Measurements from ENCODE around the gene IL1RL1. TPM values are rescaled to one million over a fixed set of nuclear protein-coding genes. Genes with fewer than 3 reads are reported as not detected.
A peak's percentile ranks its signal among the peaks of the same experiment; 100 is the strongest.

IL1RL1 gene
- polyA plus RNA-seq, 1 donor: 0.41 TPM

- no peak for DNase-seq
Observed at GRCh38 chr2:102337012-102337411, 25.6 kb downstream of the IL1RL1 start.

DNA sequence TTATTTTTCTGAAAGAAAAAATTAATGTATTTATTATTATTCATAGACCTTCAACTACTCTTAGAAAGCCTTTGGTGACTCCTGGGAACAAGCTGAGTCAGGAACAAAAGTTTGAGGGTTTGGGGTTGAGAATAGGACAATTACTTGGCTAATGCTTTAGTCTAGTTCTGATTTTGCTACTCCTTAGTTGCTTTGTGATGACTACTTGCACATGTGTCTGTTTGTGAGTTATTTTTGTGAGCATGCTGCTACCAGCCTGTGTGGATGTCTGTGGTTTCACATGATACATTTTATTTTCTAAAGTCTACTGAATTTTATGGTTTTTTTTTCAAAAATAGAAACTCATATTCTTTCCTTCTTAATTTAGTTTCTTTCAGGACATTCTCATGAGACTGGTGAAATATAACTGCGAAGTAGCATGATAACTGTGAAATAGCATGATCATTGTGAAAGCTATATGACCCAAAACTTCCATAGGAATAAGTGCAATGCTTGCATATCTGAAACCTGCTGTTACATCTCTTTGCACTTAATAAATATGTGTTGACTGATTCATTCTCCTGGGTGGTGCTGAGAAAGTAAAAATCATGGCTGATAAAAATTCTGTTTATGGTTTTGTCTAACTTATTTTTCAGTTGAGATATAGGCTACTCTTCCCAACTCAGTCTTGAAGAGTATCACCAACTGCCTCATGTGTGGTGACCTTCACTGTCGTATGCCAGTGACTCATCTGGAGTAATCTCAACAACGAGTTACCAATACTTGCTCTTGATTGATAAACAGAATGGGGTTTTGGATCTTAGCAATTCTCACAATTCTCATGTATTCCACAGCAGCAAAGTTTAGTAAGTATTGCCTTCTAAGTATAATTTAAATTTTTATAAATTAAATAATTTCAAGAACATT, 26.4 kb downstream of the IL1RL1 start:
- no peak for DNase-seq

- DNase-seq: no peak
Observed at GRCh38 chr2:102340778-102341177, 29.4 kb downstream of the IL1RL1 start.

DNA sequence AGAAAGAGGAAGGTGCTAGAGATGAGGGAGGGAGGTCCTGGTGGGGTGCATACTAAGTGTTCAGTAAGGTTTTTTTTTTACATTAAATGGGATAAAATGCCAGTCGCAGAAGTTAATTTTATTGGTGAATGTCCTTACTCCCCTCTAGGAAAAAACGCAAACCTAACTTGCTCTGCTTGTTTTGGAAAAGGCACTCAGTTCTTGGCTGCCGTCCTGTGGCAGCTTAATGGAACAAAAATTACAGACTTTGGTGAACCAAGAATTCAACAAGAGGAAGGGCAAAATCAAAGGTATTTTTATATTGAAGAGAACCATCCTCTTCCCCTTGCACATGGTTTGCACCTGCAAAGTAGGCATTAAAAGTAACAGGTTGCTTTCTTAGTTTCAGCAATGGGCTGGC, 31.5 kb downstream of the IL1RL1 start:
- peak; percentile 26 for DNase-seq

- no peak for DNase-seq
Observed at GRCh38 chr2:102344397-102344796, 33.0 kb downstream of the IL1RL1 start.

DNA sequence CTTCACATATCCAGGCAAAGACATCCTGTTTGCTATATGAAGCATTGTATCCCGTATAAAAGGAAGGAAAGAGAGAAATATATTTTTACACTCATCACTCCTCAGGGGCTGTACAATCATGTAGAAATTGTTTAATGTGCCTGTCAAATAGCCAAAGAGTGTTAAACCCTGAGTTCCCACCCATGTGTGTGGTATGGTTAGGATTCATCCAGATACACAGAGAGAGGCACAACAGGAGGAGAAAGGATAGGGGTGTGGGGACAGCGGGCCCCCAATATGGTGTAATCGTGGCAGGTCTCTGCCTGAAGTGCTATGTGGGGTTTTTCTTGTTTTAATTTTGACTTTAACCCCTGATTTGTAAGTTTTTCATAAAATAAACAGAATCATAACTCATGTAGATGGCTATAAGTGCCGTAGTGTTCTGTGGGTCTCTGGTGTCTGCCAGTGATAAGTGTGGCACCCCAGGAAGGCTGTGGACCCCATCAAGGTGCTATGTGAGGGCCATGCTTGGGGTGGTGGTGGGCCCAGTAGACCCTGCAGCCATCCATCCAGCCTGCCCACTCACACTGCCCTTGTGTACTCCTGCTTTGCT, 34.1 kb downstream of the IL1RL1 start:
- no peak for DNase-seq

- DNase-seq: no peak
Observed at GRCh38 chr2:102346381-102347130, 35.2 kb downstream of the IL1RL1 start.

DNA sequence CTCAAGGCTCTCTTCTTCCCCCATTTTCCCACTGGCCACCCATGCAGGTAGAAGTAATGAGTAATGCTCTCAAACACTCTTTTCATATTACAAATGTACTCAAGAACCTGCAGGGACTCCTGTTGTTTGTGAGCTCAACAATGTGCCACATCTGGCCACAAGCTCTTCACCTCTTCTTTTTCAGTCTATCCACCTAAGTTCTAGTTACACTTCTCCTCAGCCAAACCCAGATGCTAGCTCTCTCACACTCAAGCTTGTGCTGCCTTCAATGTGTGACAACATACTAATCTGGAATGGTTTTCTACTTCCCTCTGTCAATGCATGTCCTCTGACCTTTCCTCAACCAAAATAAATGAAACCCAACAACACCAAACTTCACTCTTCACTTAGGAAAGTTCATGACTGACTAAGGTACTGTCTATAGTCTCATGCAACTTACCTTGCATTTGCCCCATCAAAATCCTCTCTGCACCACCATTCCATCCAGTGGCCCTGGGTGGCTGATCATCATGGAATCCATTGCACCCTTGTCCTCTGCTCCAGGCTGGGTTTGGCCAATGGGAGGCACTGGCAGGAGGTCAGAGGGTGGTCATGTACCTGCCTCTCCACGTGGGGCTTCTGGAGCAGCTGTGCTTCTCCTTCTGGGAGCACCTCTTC, 38.9 kb downstream of the IL1RL1 start:
- DNase-seq: no peak

- peak; percentile 80 for DNase-seq
Observed at GRCh38 chr2:102355526-102356380, 44.4 kb downstream of the IL1RL1 start, which contains the start of gene IL18R1. TSS of gene IL18R1 (plus strand) at chr2:102355796. CDS start at chr2:102362661, 6,865 bp downstream.

DNA sequence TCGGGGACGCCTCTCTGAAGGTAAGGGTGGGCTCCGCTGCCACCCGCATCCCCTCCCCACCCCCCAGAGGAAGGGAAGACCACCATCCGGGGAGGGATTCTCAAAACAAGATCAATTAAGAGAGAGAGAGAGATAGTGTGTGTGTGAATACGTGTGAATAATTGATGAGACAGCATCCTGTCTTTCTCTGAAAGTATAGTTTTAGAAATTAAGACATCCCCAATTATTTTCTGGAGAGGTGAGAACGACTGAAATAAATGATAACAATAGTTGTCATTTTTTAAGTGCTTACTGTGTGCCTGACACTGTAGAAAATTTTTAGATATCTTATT, 45.0 kb downstream of the IL1RL1 start:
- no peak for DNase-seq

DNA sequence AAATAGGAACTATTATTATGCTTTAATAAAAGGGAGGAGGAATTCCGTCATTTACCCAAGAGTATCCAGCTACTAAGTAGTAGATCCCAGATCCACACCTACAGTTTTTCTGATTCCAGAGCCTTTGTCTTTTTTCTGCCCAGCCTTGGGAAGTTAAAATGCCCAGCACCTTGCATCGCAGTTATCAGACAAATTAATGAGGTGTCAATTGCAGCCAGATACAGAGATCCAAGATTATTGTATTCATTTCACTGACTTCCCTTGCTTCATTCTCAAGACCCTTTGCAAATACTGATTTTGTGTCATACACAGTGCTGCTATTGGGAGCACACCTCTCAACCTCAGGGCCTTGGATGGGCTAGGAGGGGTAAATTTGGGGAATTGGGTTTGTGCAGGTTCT, 45.4 kb downstream of the IL1RL1 start:
- DNase-seq: no peak

- no peak for DNase-seq
Observed at GRCh38 chr2:102357937-102358336, 46.6 kb downstream of the IL1RL1 start.

- no peak for DNase-seq
Observed at GRCh38 chr2:102358496-102358895, 47.1 kb downstream of the IL1RL1 start.

GRCh38 chr2:102359527-102359926, 48.2 kb downstream of the IL1RL1 start:
- DNase-seq: no peak

DNA sequence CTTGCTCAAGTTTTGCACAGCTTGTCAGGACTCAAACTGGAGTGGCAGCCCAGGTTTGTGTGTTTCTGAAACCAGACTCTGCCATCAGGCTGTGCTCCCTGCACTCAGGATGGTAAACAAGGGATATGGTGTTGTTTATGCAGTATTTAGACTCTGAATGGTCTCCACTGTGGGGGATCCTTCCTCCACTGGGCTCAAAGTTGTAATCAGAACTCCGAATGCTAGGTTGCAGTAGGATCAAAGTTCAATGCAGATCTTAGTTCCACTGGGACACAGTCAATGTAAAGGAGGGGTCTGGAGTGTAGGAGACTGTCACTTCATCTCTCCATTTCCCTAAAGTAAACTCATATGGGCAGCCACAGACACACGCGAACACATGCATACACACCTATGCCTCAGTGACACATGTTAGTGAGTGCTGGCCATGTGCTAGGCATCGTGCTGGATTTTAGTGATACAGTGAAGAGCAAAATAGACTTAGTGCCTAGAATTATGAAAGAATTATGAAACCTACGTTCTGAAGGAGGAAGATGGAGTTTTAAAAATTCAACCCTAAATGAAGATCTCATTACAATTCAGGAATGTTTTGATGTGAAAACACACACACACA, 50.4 kb downstream of the IL1RL1 start:
- no peak for DNase-seq

GRCh38 chr2:102365763-102366162, 54.4 kb downstream of the IL1RL1 start:
- DNase-seq: no peak

DNA sequence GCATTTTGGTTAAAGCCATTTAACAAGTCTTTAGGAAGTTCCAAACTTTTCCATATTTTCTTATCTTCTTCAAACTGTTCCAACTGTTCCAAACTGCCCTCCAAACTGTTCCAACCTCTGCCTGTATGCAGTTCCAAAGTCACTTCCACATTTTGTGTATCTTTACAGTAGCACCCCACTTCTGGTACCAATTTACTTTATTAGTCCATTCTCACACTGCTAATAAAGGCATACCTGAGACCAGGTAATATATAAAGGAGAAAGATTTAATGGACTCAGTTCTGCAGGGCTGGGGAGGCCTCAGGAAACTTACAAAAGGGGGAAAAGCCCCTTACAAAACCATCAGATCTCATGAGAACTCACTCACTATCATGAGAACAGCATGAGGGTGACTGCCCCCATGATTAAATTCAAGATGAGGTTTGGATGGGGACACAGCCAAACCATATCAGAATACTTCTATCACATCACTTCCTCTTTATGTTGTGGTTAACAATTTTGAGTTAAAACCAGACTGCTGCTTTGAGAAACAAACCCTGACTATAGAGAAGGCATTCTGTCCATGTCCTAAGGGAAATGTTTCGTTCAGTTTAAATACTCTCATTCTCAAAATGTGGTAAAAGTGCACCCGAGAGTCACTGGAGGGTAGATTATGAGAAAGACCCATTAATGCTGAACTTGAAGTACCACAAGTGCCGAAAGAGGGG, 55.2 kb downstream of the IL1RL1 start:
- DNase-seq: no peak

DNA sequence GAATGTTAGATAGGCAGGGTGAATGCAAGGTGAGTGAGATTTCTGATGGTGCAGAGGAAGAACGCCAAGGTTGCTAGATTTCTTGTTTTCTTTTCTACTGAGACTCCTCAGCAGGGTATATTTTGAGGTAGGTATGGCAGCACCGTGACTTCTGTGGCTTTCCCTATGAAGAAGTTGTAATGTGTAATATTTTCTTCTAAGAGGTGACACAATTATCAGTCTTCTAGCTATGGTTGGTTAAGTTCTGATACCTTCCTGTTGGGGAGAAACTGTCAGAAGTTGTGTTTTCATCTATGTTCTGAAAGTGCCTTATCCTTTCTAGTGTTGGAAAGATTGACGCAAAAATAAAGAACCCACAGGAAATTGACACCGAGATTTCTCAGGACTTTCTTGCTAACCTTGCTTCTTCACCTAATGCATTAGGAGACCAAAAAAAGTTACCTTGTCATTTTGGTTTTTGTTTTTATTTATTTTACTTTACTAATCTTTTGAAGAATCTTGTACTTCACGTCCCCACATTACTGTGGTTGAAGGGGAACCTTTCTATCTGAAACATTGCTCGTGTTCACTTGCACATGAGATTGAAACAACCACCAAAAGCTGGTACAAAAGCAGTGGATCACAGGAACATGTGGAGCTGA, 56.1 kb downstream of the IL1RL1 start:
- DNase-seq: no peak

DNA sequence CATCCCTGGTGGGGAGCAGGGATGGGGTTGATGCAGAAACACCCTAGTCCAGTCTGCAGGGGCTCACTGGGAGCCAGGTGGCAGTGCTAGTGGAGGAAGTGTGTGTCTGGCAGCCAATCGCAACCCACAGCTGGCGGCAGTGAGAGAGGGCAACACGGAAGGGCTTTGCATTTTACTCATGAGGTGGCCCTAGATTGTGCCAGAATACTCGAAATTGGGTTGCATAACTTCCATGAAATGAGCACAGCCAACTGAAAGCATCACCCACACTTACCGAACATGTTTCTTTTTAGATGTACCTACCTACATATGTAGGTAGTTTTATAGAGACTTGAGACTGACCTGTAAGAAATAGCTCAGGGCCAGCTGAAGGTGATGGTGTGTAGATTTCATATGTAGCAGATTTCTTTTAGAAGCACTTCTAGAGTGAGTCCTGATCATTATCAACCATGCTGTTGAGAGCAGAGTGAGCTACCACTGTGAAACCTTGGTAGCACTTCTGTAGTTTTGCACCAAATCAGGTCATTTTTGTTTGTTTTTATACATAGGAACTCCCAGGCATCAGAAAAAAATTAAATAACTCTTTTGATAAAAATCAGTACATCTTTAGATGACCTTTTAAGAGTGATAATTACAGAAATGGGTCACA, 57.2 kb downstream of the IL1RL1 start:
- no peak for DNase-seq

DNA sequence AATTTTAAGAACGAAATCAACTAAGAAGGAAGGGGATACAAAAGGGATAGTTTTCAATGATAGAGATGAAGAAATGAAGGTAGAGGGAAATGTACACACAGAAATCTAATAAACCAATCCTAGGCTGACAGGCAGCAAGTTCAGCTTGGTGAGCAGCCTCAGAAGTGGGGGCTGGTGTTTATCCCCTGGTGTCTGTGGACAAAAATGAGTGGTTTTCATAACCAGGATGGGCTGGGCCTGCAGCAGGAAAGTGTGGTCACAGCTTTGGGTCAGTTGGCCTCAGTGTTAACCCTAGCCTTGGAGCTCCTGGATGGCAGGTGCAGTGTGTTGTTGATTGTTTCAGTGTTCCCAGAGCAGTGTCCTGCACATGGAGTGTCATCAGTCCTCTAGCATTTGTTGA, 58.5 kb downstream of the IL1RL1 start:
- no peak for DNase-seq
